Neural cell (in vitro differentiated cells): ENCODE measurements around the gene DNM3. TPM values are rescaled to one million over a fixed set of nuclear protein-coding genes. Genes with fewer than 3 reads are reported as not detected.
"Not testable (repeated sequence)": the region's sequence is repeated elsewhere in the genome, so short reads cannot be mapped to it uniquely, and the experiment has no call there.

ENCODE experiments used
- H2AFZ ChIP-seq: fragments of 200-600, 300-800 bp; sonication (generic), shearing (Covaris generic); 2 replicates; pipeline ENCODE4 v1.6.0; 2014; ENCODE audit warnings: low read depth, mild to moderate bottlenecking, antibody characterized with exemption, low read length, moderate library complexity
- H3F3A ChIP-seq: fragments of 200-600 bp; shearing (Covaris generic); 2 replicates; pipeline ENCODE4 v1.6.1; 2016; ENCODE audit warnings: mild to moderate bottlenecking, moderate library complexity, mixed read lengths, antibody characterized with exemption, low read length; ENCODE audit not compliant: insufficient read depth, poor library complexity, severe bottlenecking
- H3K27ac ChIP-seq: fragments of 200-600, 300-800 bp; sonication (generic), shearing (Covaris generic); 2 replicates; pipeline ENCODE4 v1.5.1; 2014; ENCODE audit warnings: mild to moderate bottlenecking, low read length, moderate library complexity
- H3K27me3 ChIP-seq: fragments of 300-800, 200-600 bp; sonication (generic), shearing (Covaris generic); 2 replicates; pipeline ENCODE4 v1.6.0; 2014; ENCODE audit warnings: mild to moderate bottlenecking, low read depth, low read length, moderate library complexity; ENCODE audit not compliant: insufficient read depth
- H3K36me3 ChIP-seq: fragments of 300-800, 200-600 bp; sonication (generic), shearing (Covaris generic); 2 replicates; pipeline ENCODE4 v1.5.1; 2014; ENCODE audit warnings: mild to moderate bottlenecking, antibody characterized with exemption, low read length, moderate library complexity; ENCODE audit not compliant: insufficient read depth
- H3K4me2 ChIP-seq: fragments of 300-800, 200-600 bp; sonication (generic), shearing (Covaris generic); 2 replicates; pipeline ENCODE4 v1.6.0; 2014; ENCODE audit warnings: mild to moderate bottlenecking, low read length
- H3K4me3 ChIP-seq: fragments of 300-800, 200-600 bp; sonication (generic), shearing (Covaris generic); 2 replicates; pipeline ENCODE4 v1.5.1; 2014; ENCODE audit warnings: mild to moderate bottlenecking, low read length, moderate library complexity
- H3K79me2 ChIP-seq: fragments of 200-600 bp; shearing (Covaris generic); replicated peaks from 2 replicates; pipeline ENCODE4 v1.6.0; 2014; ENCODE audit warnings: mild to moderate bottlenecking, low read length, moderate library complexity; ENCODE audit not compliant: insufficient read depth
- H3K9ac ChIP-seq: fragments of 300-800, 200-600 bp; sonication (generic), shearing (Covaris generic); 2 replicates; pipeline ENCODE4 v1.6.1; 2016; ENCODE audit warnings: mild to moderate bottlenecking, low read length, mixed read lengths
- H3K9me2 ChIP-seq: fragments of 200-600 bp; shearing (Covaris generic); 2 replicates; pipeline ENCODE4 v1.6.1; 2016; ENCODE audit warnings: mild to moderate bottlenecking, low read length, mixed read lengths; ENCODE audit not compliant: insufficient read depth
- H3K9me3 ChIP-seq: fragments of 200-600, 300-800 bp; sonication (generic), shearing (Covaris generic); 2 replicates; pipeline ENCODE4 v1.6.1; 2016; ENCODE audit warnings: mild to moderate bottlenecking, mixed run types, low read length, moderate library complexity, mixed read lengths
- H4K20me1 ChIP-seq: fragments of 200-600 bp; shearing (Covaris generic); 2 replicates; pipeline ENCODE4 v1.6.1; 2016; ENCODE audit warnings: mild to moderate bottlenecking, mixed run types; ENCODE audit not compliant: insufficient read depth
- EP300 ChIP-seq: fragments of 450-650 bp; conservative IDR thresholded peaks from 2 replicates; pipeline ENCODE4 v1.6.1; 2014; ENCODE audit warnings: antibody characterized with exemption, mild to moderate bottlenecking, moderate library complexity; ENCODE audit not compliant: poor library complexity, severe bottlenecking
- EZH2 ChIP-seq: fragments of 200-600, 300-800 bp; shearing (Covaris generic), sonication (generic); IDR thresholded peaks from 2 replicates; pipeline ENCODE4 v1.6.1; 2014; ENCODE audit warnings: antibody characterized with exemption, low read length, borderline replicate concordance, mild to moderate bottlenecking; ENCODE audit not compliant: insufficient read depth, poor library complexity, severe bottlenecking
- MXI1 ChIP-seq: fragments of 450-650 bp; conservative IDR thresholded peaks from 2 replicates; pipeline ENCODE4 v1.6.1; 2014; ENCODE audit warnings: antibody characterized with exemption, mild to moderate bottlenecking; ENCODE audit not compliant: poor library complexity, severe bottlenecking
- POLR2AphosphoS5 ChIP-seq: IDR thresholded peaks from 2 replicates; pipeline ENCODE4 v1.6.1; 2012
- RAD21 ChIP-seq: fragments of 450-650 bp; conservative IDR thresholded peaks from 2 replicates; pipeline ENCODE4 v1.6.1; 2014; ENCODE audit warnings: antibody characterized with exemption, mild to moderate bottlenecking, moderate library complexity
- SMC3 ChIP-seq: fragments of 450-650 bp; conservative IDR thresholded peaks from 2 replicates; pipeline ENCODE4 v1.6.1; 2014; ENCODE audit warnings: antibody characterized with exemption, mild to moderate bottlenecking, moderate library complexity; ENCODE audit not compliant: poor library complexity
- TAF1 ChIP-seq: IDR thresholded peaks from 2 replicates; pipeline ENCODE4 v1.6.1; 2012; ENCODE audit warnings: low read depth
- polyA plus RNA-seq: library from polyadenylated mRNA; depleted of rRNA; stranded (reverse); fragments of >200 nt; gene quantifications from 2 replicates; pipeline ENCODE4 v1.2.3, GENCODE V29; 2014
- TF ChIP-seq, protein P1 (sequence below): IDR thresholded peaks from 2 replicates; pipeline ENCODE4 v1.6.1; 2012; ENCODE audit warnings: borderline replicate concordance
- TF ChIP-seq, protein P2 (sequence below): fragments of 450-650 bp; IDR thresholded peaks from 2 replicates; pipeline ENCODE4 v1.5.1; 2014; ENCODE audit warnings: antibody characterized with exemption, mild to moderate bottlenecking, moderate library complexity; ENCODE audit not compliant: poor library complexity, severe bottlenecking

The DNM3 gene
- polyA plus RNA-seq, 1 donor from 2014 or later, result 37.1 TPM

DNA sequence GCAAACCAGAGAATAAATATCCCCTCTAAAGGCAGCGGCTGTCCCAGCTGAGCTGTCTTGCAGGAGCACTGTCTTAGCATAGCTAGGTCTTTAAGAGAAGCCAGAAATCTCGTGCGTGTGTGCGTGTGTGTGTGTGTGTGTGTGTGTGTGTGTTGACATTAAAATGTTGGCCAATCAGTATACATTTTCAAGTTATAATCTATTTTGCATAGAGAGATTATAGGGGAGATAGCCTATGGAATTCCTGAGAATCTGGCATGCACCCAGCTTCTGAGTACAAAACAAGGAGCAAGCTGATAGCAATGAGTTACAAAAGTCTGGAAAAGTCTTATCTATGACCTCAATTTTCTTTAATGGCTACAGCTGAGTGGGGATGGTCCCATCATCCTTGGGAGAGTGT lies 42.1 kb upstream of the DNM3 start:
- Histone ChIP-seq H4K20me1 (no peaks in the 10 kb centered on the region), H3K4me2 (no peak overlapping the region), H3K27me3 (no peaks in the 10 kb centered on the region), H3K9me2 (no peaks in the 10 kb centered on the region), H2AFZ (no peak overlapping the region), H3F3A (no peaks in the 10 kb centered on the region), H3K79me2 (no peaks in the 10 kb centered on the region), H3K36me3 (no peaks in the 10 kb centered on the region), H3K9ac (no peak overlapping the region), H3K9me3 (no peaks in the 10 kb centered on the region), H3K4me3 (no peak overlapping the region), H3K27ac (no peak overlapping the region)
- TF ChIP-seq TAF1 (no peak), SMC3 (no peak), POLR2AphosphoS5 (no peak), EZH2 (no peak), RAD21 (no peak), EP300 (no peak), MXI1 (no peak)
- TF ChIP-seq, protein P1, sequence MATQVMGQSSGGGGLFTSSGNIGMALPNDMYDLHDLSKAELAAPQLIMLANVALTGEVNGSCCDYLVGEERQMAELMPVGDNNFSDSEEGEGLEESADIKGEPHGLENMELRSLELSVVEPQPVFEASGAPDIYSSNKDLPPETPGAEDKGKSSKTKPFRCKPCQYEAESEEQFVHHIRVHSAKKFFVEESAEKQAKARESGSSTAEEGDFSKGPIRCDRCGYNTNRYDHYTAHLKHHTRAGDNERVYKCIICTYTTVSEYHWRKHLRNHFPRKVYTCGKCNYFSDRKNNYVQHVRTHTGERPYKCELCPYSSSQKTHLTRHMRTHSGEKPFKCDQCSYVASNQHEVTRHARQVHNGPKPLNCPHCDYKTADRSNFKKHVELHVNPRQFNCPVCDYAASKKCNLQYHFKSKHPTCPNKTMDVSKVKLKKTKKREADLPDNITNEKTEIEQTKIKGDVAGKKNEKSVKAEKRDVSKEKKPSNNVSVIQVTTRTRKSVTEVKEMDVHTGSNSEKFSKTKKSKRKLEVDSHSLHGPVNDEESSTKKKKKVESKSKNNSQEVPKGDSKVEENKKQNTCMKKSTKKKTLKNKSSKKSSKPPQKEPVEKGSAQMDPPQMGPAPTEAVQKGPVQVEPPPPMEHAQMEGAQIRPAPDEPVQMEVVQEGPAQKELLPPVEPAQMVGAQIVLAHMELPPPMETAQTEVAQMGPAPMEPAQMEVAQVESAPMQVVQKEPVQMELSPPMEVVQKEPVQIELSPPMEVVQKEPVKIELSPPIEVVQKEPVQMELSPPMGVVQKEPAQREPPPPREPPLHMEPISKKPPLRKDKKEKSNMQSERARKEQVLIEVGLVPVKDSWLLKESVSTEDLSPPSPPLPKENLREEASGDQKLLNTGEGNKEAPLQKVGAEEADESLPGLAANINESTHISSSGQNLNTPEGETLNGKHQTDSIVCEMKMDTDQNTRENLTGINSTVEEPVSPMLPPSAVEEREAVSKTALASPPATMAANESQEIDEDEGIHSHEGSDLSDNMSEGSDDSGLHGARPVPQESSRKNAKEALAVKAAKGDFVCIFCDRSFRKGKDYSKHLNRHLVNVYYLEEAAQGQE, result no peak
- TF ChIP-seq, protein P2, sequence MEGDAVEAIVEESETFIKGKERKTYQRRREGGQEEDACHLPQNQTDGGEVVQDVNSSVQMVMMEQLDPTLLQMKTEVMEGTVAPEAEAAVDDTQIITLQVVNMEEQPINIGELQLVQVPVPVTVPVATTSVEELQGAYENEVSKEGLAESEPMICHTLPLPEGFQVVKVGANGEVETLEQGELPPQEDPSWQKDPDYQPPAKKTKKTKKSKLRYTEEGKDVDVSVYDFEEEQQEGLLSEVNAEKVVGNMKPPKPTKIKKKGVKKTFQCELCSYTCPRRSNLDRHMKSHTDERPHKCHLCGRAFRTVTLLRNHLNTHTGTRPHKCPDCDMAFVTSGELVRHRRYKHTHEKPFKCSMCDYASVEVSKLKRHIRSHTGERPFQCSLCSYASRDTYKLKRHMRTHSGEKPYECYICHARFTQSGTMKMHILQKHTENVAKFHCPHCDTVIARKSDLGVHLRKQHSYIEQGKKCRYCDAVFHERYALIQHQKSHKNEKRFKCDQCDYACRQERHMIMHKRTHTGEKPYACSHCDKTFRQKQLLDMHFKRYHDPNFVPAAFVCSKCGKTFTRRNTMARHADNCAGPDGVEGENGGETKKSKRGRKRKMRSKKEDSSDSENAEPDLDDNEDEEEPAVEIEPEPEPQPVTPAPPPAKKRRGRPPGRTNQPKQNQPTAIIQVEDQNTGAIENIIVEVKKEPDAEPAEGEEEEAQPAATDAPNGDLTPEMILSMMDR, result no peak

DNA sequence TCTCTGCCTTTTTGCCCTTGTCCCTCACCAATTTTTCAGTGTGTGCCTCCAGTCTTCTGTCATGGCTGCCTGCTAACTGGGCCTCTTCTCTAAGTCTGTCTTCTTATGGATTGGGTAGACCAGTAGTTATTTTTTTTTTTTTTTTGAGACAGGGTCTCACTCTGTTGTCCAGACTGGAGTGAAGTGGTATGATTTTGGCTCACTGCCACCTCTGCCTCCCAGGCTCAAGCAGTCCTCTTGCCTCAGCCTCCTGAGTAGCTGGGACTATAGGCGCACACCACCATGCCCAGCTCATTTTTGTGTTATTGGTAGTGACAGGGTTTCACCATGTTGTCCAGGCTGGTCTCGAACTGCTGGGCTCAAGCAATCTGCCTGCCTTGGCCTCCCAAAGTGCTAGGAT lies 41.6 kb upstream of the DNM3 start:
- H3K9me2 ChIP-seq, H3K27ac ChIP-seq, H2AFZ ChIP-seq: not testable (repeated sequence)

DNA sequence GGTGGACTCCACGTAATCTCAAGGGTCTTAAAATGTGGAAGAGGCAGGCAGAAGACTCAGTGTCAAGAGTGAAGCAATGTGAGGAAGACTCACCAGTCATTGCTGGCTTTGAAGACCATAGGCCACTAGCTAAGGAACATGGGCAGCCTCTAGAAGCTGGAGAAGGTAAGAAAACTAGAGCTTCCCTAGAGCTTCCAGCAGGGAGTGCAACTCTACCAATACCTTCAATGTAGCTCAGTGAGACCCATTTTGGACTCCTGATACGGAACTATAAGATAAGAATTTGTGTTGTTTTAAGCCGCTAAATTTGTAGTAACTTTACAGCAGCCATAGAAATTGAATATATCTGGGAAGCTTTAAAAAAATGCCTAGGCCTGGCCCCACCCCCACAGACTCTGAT lies 41.0 kb upstream of the DNM3 start:
- Histone ChIP-seq H3K9ac (no peak overlapping the region), H3F3A (no peaks in the 10 kb centered on the region), H2AFZ (no peak overlapping the region), H3K4me2 (no peak overlapping the region), H3K27ac (no peak overlapping the region), H3K9me2 (no peaks in the 10 kb centered on the region), H3K4me3 (no peak overlapping the region), H3K36me3 (no peaks in the 10 kb centered on the region), H4K20me1 (no peaks in the 10 kb centered on the region), H3K79me2 (no peaks in the 10 kb centered on the region), H3K9me3 (no peaks in the 10 kb centered on the region), H3K27me3 (no peaks in the 10 kb centered on the region)
- TF ChIP-seq EP300 (no peak), EZH2 (no peak)

More for the DNA sequence above, 41.6 kb upstream of the DNM3 start:
- H4K20me1 ChIP-seq, H3K9ac ChIP-seq, H3K79me2 ChIP-seq, H3K36me3 ChIP-seq, H3K4me2 ChIP-seq, H3K9me3 ChIP-seq, H3K27me3 ChIP-seq, H3F3A ChIP-seq, H3K4me3 ChIP-seq: not testable (repeated sequence)
